Cardiac muscle cell (in vitro differentiated cells and primary cell): Measurements from ENCODE around the gene SNX33. TPM values are rescaled to one million over a fixed set of nuclear protein-coding genes. Genes with fewer than 3 reads are reported as not detected.

Source experiments
- DNase-seq, 2 donors: peaks; one replicate each; pipeline versions ENCODE4 v3.0.0 to v3.0.0-alpha.2; 2010 to 2017; ENCODE audit warnings: low read depth in 1 of 2, low spot score in 1 of 2
- H3K27ac ChIP-seq: fragments of 200-600 bp; sonication (generic); 2 replicates; pipeline ENCODE4 v1.5.1; 2016
- H3K27me3 ChIP-seq: fragments of 200-600 bp; sonication (generic); 2 replicates; pipeline ENCODE4 v1.6.0; 2016; ENCODE audit warnings: control low read depth
- H3K36me3 ChIP-seq: fragments of 200-600 bp; sonication (generic); 2 replicates; pipeline ENCODE4 v1.5.1; 2016; ENCODE audit warnings: control low read depth
- H3K4me1 ChIP-seq: fragments of 200-600 bp; sonication (generic); 2 replicates; pipeline ENCODE4 v1.8.1; 2017; ENCODE audit warnings: low read depth, mild to moderate bottlenecking, mixed run types
- H3K4me3 ChIP-seq: fragments of 200-600 bp; sonication (generic); 2 replicates; pipeline ENCODE4 v1.5.1; 2016; ENCODE audit warnings: mild to moderate bottlenecking
- H3K9me3 ChIP-seq: fragments of 200-600 bp; sonication (generic); 2 replicates; pipeline ENCODE4 v1.5.1; 2017; ENCODE audit warnings: low read depth, mild to moderate bottlenecking, control low read depth
- polyA plus RNA-seq: library from polyadenylated mRNA; unstranded; fragments of >200 nt; fragmentation: Nextera tagmentation; extraction: Ambion mirVana; gene quantifications from 2 replicates; pipeline ENCODE4 v1.2.1, GENCODE V29; 2016
- total RNA-seq: library from RNA; depleted of rRNA; stranded (reverse); fragments of >200 nt; gene quantifications from 2 replicates; pipeline ENCODE4 v1.2.3, GENCODE V29; 2016
- TF ChIP-seq, protein P1 (sequence below): IDR thresholded peaks from 2 replicates; pipeline ENCODE4 v1.5.1; 2012; ENCODE audit warnings: low read depth, mild to moderate bottlenecking, low read length

SNX33 gene
- total and polyA plus RNA-seq, 2 experiments from 2014 or later, result 9.5 to 17.1 TPM

GRCh38 chr15:75669191-75669878 lies 21.6 kb downstream of the SNX33 start:
- H3K27ac ChIP-seq, result no peak overlapping the region
- no peak for DNase-seq

DNA sequence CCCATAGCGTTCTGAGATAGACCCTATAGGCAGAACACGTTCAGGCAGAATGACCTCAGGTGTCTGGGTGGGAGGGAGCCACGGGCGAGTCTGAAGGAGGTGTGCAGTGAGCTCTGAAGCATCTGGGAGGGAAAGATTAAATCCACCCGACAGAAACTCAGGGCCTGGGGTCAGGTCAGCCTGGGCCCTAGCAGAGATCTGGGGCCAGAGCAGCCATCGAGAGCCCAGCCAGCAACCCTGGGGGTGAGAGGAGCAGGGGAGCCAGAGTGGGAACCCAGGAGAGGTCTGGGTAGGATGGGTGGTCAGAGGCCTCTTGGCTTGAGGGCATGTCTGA lies 22.1 kb downstream of the SNX33 start:
- TF ChIP-seq, protein P1, sequence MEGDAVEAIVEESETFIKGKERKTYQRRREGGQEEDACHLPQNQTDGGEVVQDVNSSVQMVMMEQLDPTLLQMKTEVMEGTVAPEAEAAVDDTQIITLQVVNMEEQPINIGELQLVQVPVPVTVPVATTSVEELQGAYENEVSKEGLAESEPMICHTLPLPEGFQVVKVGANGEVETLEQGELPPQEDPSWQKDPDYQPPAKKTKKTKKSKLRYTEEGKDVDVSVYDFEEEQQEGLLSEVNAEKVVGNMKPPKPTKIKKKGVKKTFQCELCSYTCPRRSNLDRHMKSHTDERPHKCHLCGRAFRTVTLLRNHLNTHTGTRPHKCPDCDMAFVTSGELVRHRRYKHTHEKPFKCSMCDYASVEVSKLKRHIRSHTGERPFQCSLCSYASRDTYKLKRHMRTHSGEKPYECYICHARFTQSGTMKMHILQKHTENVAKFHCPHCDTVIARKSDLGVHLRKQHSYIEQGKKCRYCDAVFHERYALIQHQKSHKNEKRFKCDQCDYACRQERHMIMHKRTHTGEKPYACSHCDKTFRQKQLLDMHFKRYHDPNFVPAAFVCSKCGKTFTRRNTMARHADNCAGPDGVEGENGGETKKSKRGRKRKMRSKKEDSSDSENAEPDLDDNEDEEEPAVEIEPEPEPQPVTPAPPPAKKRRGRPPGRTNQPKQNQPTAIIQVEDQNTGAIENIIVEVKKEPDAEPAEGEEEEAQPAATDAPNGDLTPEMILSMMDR, result no peak
- H3K4me3 ChIP-seq, result no peak overlapping the region
- DNase-seq, result no peak
- H3K4me1 ChIP-seq, result peaks cover 27% of the 10 kb centered on the region
- no peaks in the 10 kb centered on the region for H3K9me3 ChIP-seq
- H3K36me3 ChIP-seq, result no peaks in the 10 kb centered on the region
- no peak overlapping the region for H3K27ac ChIP-seq
- H3K27me3 ChIP-seq, result no peaks in the 10 kb centered on the region

More at GRCh38 chr15:75669191-75669878, 21.6 kb downstream of the SNX33 start:
- no peaks in the 10 kb centered on the region for H3K9me3 ChIP-seq
- no peaks in the 10 kb centered on the region for H3K36me3 ChIP-seq
- H3K4me3 ChIP-seq, result no peak overlapping the region
- H3K4me1 ChIP-seq, result peaks cover 22% of the 10 kb centered on the region
- H3K27me3 ChIP-seq, result no peaks in the 10 kb centered on the region
- TF ChIP-seq, protein P1, result no peak

DNA sequence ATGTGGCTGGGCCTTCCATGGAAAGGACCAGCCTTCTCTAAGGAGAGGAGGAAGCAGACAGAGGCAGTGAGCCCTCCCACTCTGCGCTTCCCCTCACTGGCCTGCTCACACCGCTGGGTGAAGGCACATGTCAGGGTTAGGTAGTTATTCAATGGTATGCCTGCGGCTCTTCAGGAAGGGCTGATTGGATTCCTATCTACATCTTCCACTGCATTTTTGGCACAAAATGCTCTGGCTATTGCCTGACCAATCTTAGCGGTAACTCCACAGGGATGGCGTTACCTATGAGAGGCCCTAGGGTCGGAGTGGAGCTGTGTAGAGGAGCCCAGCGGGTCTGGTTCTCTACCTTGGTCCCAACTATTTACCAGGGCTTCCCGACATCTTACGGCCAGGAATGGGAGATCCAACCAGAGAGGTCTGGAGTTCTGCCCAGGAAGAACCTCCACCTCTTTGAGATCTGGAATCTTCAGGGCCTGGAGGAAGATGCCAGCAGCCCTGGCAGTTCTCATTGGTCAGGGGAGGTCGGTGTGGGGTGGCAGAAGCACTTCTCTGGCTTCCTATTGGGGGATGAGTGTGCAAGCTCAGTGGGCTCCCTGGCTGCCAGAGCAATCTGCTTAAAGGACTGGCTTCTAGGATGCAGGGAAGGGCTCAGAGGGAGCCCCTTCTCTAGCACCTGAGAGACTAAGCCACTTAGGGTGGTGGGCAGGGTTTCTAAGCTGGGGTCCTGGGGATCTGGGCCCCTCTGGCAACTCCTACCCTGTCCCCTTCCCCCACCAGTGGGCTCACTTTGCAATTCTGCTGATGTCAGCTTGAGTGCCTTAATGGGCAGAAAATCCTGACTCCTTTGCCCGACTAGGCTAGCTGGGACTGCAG lies 24.3 kb downstream of the SNX33 start:
- H3K4me1 ChIP-seq, result peaks cover 32% of the 10 kb centered on the region

DNA sequence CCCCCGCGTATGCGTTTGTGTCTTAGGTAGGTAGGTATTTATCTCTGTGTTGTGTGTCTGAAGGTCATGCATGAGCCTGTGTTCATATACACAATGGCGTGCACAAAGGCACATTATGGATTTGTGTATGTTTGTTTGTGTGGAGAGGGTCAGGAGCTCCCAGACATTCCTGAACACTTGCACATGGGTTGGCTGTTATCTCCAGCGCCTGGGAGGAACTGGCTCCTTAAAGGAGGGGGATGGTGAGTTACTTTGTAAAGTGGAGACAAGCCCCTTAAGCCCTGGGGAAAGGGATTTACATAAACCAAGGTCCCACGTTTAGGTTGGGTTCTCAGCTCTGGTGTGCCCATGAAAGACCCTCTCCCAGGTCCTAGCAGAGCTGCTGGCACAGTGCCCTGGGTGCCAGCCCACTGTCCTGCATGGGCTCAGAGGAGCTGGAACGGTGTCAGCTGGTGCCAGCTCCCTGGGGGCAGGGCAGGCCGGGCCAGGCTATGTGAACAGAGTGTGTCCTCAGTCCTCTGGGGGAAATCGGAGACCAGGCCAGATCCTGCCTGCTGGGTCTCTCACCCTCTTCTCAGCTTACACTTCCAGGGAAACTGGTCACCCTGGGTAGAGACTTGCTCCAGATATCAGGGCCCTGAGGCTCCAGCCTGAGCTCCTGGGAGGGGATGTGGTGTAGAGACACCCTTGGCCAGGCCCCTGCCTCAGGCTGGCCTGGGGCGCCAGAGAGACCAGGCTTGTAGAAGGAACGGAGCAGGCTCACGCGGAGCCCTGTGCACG lies 25.1 kb downstream of the SNX33 start:
- TF ChIP-seq, protein P1, result no peak
- Histone ChIP-seq H3K36me3 (no peaks in the 10 kb centered on the region), H3K4me1 (peaks cover 32% of the 10 kb centered on the region), H3K27me3 (no peaks in the 10 kb centered on the region), H3K9me3 (no peaks in the 10 kb centered on the region), H3K27ac (peak overlapping the region; percentile 96), H3K4me3 (no peak overlapping the region)
- DNase-seq, result peak; percentile 56 to 89

More for the DNA sequence above, 24.3 kb downstream of the SNX33 start:
- TF ChIP-seq, protein P1, result no peak
- Histone ChIP-seq H3K27ac (peak overlapping the region; percentile 96), H3K4me3 (no peak overlapping the region), H3K9me3 (no peaks in the 10 kb centered on the region), H3K27me3 (no peaks in the 10 kb centered on the region), H3K36me3 (no peaks in the 10 kb centered on the region)
- peak in 1 of 2 donors; percentile 39 for DNase-seq

- Histone ChIP-seq H3K9me3 (no peaks in the 10 kb centered on the region), H3K27me3 (no peaks in the 10 kb centered on the region), H3K27ac (peak overlapping the region; percentile 96), H3K4me3 (no peak overlapping the region), H3K36me3 (no peaks in the 10 kb centered on the region), H3K4me1 (peaks cover 32% of the 10 kb centered on the region)
- TF ChIP-seq, protein P1, result no peak
- DNase-seq, result peak in 1 of 2 donors; percentile 92
These were observed 25.9 kb downstream of the SNX33 start for GRCh38 chr15:75673426-75674235.
